NCI-H748 treated with DMSO at 0.1 percent for 48 hours (cell line): ENCODE measurements around the gene MAPK8IP3.
"Not testable (repeated sequence)": the region's sequence is repeated elsewhere in the genome, so short reads cannot be mapped to it uniquely, and the experiment has no call there.

Experiments
- DNase-seq: peaks from one replicate; lab custom pipeline; 2025; lab: John Stamatoyannopoulos, UW

Gene MAPK8IP3

DNA sequence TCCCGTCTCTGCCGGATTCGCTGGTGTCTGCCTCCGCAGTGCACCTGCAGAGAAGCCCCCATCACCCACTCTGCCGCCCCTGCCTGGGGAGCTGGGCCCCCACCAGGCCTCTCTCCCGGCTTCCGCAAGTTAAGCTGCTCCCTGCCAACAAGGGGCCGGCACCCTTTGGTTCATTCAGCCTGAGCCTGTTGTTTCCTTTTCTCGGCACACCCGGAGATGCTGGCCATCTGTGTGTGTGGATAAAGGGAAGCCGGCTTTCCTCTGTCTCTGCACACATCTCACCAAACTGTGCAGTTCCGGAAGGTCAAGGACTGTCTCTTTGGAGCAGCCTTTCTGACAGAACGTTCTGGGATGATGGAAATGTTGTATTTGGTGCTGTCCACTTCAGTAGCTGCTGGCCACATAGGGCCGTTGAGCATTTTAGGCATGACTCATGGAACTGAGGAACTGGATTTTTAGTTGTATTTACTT lies 6.8 kb downstream of the MAPK8IP3 start:
- DNase-seq, result no peak

DNA sequence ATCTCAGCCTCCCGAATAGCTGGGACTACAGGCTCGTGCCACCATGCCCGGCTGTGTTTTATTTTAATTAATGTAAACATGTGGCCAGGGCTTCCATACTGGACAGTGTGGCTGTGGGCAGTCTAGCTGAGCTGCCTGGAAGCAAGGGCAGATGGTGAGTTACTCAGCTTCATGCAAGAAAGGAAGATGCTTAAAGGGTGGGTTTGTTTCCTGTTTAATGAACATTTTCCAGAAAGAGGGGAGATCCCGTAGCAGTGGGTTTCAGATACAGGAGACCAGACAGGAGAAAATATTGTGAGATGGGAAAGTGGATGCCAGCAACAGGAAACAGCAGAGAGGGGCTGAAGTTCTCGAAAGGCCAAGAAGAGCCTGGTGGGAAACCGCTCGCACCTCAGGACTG lies 7.3 kb downstream of the MAPK8IP3 start:
- no peak for DNase-seq

DNA sequence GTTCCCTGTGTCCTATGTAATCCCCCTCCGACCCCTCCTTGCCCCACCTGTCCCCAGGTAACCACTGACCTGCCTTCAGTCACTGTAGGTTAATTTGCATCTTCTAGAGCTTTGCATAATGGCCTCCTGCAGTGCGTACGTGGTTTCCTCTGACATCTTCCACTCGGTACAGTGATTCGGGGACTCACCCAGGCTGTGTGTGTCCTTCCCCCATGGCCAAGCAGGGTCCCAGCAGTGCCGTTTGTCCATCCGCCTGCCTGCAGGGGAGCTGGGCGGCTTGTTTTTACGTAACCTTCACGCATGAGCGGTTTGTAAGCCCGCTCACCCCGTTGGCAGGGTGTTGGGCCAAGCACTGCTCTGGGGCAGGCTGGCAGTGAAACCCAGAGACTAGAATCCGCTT lies 7.9 kb downstream of the MAPK8IP3 start:
- no peak for DNase-seq

DNA sequence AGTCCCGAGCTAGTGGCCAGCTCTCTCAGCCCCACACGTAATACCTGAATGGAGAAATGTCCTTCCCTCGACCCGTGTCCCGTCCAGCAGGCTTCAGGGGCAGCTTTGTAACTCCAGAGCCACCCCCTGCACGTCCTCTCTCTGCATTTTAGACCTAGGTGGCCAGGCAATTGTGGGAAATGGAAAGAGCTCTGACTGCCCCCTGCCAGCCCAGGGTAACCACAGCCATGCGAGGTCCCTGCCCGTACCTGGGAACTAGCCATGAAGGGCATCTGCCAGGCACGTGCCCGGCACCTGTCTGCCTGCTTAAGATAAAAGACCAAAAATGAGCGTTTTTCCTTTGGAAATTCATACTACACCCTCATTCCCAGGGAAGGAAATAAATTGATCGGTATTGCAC lies 9.2 kb downstream of the MAPK8IP3 start:
- no peak for DNase-seq

DNA sequence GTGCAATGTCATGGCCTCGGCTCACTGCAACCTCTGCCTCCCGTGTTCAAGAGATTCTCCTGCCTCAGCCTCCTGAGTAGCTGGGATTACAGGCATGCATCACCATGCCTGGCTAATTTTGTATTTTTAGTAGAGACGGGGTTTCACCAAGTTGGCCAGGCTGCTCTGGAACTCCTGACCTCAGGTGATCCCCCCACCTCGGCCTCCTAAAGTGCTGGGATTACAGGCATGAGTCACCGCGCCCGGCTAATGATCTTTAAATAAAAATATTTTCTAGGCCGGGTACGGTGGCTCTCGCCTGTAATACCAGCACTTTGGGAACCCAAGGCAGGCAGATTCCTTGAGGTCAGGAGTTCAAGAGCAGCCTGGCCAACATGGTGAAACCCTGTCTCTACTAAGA lies 12.2 kb downstream of the MAPK8IP3 start:
- not testable (repeated sequence) for DNase-seq

DNA sequence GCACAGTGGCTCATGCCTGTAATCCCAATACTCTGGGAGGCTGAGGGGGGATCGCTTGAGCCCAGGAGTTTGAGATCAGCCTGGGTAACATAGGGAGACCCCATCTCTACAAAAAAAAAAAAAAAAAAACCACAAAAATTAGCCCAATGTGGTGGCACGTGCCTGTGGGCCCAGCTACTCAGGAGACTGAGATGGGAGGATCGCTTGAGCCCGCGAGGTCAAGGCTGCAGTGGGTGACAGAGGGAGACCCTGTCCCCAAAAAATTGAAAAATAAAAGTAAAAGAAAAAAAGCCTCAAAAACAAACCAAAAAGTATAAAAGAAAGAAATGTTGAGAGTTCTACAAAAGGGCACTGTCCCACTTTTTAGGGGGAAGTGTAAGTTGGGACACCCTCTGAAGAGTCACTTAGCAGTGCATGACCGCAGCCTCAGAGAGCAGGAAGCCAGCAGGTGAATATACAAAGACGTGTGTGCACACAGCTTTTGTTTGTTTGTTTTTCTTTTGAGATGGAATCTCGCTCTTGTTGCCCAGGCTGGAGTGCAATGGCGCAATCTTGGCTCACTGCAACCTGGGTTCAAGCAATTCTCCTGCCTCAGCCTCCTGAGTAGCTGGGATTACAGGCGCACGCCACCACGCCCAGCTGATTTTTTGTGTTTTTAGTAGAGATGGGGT lies 13.7 kb downstream of the MAPK8IP3 start:
- DNase-seq, result not testable (repeated sequence)

DNA sequence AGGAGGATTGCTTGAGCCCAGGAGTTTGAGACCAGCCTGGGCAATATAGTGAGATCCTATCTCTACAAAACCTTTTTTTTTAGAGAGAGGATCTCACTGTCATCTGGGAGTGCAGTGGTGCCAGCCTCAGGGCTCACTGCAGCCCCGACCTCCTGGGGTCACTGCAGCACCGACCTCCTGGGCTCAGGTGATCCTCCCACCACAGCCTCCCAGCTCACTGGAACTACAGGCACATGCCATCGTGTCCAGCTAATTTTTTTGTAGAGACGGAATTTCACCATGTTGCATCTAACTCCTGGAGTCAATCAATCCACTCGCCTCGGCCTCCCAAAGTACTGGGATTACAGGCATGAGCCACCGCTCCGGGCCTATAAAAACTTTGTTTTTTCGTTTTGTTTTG lies 15.4 kb downstream of the MAPK8IP3 start:
- no peak for DNase-seq

DNA sequence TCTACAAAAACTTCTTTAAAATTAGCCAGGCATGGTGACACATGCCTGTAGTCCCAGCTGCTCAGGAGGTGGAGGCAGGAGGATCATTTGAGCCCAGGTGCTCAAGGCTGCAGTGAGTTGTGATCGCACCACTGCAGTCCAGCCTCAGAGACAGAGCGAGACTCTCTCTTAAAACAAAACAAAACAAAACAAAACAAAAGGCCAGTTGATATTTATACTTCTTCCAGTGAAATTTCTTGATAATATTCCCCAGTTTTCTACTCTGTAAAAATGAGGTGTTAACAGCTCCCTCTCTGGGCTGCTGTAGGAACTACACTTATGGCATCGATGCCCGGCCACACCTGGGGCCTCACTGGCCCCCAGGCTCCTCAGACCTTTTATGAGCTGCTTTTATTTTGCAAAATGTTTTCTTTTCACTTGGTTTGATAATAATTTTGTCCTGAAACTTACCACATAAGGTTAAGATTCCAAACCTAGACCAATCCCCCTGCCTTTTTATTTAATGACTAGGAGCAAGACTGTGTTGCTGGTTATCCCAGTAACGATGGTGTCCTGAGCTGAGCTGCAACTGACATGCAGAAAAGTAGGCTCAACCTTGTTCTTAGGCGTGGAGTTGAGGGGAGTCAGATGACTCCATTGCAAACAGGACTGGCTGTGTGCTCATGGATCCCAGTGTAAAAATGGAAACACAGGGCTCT lies 17.6 kb downstream of the MAPK8IP3 start:
- DNase-seq, result no peak

DNA sequence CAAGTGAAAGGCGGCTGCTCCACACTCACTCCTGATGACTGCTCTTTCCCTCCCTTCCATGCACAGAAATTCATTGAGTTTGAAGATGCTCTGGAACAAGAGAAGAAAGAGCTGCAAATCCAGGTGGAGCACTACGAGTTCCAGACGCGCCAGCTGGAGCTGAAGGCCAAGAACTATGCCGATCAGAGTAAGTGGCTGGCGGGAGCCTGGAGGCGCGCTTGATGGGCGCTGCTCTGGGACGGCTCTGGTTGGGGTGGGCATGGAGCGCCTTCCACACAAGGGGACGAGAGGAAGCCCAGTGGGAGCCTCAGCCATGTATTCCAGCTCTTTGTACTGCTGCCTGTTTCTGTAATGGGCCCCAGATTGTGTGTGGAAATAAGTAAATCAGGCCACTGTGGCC lies 18.5 kb downstream of the MAPK8IP3 start:
- no peak for DNase-seq

DNA sequence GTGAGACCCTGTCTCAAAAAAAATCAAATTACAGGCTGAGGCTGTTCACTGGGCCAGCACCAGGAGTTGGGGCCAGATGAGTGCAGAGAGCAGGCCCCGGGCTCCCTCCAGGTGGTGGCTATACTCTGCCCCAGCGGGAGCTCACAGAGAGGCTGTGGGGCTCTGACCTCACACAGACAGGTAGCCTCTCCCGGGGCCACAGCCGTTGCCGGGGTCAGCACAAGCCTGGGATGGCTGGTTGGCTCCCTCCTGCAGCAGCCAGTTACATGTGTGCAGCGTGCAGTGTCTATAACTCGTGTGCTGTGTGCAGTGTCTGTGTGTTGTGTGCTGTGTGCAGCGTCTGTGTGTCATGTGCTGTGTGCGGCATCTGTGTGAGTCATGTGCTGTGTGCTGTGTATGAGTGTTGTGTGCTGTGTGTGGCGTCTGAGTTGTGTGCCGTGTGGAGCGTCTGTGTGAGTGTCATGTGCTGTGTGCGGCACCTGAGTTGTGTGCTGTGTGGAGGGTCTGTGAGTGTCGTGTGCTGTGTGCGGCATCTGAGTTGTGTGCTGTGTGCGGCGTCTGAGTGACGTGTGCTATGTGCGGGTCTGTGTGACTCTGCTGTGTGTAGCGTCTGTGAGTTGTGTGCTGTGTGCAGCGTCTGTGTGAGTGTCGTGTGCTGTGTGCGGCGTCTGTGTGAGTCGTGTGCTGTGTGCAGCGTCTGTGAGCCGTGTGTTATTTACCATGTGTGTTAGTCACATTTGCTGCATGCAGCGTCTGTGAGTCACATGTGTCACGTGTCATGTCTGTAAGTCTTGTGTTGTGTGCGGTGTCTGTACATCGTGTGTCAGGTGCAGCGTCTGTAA lies 20.9 kb downstream of the MAPK8IP3 start:
- DNase-seq, result no peak

DNA sequence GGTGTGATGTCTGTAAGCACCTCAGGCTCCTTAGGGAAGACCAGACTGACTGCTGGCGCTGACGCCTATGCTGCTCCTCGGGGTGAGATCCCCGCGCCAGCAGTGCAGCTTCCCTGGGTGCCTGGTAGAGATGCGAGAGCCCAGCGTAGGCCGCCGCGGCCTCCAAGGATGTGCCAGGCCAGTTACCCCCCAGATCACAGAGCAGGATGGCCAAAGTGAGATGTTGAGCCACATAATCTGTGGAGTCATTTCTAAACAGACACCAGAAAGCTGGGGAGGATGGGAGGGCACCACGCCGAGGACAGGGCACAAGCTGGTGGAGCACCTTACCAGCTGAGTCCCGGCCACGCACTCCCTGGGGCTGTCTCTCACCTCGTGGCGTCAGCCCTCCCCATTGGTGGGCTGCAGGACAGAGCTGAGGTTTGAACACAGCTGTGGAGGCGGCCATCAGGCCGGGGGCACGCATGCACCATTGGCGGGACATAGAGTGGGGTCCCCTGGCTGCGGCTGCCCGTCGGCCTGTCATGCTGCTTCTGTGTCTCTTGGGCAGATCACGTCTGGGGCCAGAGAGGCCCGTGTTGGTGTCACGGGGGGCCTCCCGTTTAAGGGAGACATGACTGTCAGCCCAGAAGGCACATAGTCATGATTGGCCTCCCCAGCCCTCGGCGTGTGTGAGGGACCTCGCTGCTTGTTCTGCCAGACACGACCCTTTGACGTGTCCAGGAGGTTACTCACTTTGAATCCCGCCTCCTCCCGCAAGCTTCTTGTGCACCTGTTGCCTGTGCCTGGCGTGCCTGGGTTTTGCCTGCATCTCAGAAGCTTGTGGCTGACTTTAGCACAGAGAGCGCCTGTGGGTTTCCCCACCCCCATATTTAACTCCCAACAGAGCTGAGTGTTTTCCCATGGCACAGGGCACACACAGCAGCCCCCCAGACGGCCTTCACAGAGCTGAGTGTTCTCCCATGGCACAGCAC lies 21.9 kb downstream of the MAPK8IP3 start:
- DNase-seq, result no peak

DNA sequence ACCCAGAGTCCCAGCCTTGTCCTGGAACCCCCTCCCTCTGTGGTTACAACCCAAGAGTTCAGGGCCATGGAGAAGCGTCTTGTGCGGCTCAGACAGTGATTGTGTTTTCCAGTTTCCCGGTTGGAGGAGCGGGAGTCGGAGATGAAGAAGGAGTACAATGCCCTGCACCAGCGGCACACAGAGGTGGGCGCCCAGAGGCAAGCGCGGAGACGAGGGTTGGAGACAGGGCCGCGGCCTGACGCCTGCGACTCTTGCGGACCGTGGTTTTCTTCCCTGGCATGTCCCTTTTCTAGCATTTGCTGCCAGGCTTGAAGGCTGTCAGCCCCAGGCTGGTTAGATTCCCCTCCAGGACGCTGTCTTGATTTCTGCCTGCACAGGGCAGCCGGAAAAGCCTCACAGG lies 23.0 kb downstream of the MAPK8IP3 start:
- DNase-seq, result no peak

DNA sequence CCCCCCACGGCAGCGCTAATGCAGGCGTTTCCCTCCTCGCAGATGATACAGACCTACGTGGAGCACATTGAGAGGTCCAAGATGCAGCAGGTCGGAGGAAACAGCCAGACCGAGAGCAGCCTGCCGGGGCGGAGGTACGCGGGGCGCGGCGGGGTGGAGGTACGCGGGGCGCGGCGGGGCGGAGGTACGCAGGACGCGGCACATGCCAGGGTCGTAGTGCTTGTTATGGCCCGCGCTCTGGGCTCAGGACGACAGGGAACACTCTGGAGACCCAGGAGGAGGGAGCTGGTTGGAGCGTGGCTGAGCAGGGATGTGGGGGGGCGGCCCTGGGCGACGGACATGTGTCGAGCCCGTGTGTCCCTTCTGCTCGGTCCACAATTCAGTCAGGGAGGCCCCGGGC lies 23.4 kb downstream of the MAPK8IP3 start:
- DNase-seq, result no peak

DNA sequence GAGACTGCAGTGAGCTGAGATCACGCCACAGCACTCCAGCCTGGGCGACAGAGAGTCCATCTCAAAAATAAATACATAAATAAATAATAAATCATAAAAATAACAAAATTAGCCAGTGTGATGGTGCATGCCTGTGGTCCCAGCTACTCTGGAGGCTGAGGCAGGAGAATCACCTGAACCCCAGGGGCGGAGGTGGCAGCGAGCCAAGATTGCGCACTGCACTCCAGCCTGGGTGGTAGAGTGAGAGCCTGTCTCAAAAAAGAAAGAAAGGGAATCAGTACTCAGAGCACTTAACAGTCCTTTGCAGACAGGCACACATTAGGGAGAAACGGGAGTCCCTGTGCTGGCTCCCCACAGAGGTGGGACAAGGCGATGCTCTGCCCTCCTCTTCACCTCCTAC lies 25.1 kb downstream of the MAPK8IP3 start:
- DNase-seq, result no peak

DNA sequence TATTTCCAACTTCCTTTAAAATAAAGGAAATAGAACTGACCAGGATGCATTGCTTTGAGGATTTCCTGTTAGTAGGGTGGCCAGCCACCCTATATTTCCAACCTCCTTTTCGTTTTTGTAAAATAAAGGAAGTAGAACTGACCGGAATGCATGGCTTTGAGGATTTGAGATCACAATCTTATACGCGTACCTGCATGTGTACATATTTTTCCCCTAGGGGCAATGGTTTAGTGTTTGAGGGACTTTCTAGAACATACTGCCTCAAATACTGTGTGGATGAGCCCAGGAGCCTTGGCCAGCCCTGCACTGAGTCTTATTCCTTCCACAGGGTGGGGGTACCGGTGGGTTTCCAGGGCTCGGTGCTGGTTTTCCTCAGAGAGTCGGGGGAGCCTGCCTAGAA lies 25.6 kb downstream of the MAPK8IP3 start:
- DNase-seq, result no peak

DNA sequence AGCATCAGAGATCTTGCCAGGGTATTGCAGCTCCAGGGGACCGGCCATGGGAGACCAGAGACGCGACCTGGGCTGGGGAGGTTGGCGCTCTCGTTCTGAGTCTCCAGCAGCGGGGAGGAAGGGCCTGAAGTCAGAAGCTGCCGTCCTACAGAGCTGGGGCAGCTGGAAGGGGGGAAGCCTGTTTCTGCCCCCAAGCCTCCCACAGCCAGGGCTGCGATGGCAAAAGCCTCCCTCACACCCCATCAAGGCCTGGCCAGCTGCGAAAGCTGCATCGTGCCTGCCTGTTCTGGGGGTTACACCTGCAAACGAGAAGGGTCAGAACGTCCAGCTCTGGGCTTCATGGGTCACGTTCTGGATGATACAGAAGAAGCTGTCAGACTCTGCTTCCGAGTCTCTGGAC lies 26.1 kb downstream of the MAPK8IP3 start:
- no peak for DNase-seq

DNA sequence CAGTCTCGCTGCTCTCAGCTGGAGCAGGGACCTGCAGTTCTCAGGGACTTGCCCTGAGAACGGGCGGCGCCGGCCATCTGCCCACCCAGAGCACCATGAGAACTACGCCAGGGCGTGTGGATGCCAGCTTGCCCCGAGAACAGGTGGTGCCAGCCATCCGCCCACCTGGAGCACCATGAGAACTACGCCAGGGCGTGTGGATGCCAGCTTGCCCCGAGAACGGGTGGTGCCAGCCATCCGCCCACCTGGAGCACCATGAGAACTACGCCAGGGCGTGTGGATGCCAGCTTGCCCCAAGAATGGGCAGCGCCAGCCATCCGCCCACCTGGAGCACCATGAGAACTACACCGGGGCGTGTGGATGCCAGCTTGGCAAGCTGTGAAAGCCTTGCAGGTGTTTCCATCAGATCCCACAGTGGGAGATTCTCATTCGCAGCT lies 26.6 kb downstream of the MAPK8IP3 start:
- not testable (repeated sequence) for DNase-seq

DNA sequence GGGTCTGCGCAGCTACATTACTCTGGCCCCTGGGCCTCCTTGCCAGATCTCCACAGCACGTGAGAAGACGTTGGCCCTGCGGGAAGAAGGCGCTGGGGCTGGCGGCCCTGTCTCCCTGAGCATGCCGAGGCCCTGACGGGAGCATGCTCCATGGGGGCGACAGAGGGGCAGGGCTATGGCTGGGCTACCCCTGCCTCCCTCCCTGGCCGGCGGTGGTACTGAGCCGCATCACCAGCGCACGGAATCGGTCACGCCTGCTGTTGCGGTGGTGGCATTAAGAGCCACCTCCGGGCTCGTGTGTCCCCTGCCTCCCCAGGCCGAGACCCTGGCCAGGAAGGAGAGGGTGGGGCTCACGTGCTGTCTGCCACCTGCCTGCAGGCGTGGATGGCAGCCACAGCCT lies 28.1 kb downstream of the MAPK8IP3 start:
- no peak for DNase-seq

DNA sequence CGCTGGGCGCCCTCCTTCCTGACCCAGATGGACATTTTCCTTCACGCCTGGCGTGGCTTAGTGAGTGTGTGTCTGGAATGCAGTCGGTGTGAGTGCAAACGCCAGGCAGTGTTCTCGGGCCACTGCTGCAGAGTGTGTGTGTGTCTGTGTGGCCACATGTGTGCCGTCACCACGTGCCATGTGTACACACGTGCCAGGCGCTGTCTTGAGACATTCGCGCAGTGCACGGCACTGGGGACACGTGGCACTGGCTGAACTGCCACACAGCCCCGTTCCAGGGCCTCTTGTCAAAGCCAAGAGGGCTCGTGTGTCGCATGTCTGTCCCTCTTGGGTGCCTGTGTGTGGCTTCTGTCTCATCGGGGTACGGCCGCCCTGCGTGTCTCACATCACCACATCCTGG lies 28.8 kb downstream of the MAPK8IP3 start:
- DNase-seq, result no peak

DNA sequence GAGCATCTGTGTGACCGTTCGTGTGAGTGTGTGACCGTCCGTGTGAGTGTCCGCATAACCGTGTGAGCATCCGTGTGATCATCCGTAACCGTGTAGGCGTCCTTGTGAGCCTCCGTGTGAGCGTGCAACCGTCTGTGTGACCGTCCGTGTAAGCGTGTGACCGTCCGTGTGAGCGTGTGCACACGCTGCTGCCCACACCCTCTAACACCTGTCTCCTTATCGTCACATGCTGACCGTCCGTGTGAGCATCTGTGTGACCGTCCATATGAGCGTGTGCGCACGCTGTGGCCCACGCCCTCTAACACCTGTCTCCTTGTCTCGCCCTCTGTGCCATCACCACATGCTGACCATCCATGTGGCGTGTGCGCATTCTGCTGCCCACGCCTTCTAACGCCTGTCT lies 34.2 kb downstream of the MAPK8IP3 start:
- DNase-seq, result no peak

DNA sequence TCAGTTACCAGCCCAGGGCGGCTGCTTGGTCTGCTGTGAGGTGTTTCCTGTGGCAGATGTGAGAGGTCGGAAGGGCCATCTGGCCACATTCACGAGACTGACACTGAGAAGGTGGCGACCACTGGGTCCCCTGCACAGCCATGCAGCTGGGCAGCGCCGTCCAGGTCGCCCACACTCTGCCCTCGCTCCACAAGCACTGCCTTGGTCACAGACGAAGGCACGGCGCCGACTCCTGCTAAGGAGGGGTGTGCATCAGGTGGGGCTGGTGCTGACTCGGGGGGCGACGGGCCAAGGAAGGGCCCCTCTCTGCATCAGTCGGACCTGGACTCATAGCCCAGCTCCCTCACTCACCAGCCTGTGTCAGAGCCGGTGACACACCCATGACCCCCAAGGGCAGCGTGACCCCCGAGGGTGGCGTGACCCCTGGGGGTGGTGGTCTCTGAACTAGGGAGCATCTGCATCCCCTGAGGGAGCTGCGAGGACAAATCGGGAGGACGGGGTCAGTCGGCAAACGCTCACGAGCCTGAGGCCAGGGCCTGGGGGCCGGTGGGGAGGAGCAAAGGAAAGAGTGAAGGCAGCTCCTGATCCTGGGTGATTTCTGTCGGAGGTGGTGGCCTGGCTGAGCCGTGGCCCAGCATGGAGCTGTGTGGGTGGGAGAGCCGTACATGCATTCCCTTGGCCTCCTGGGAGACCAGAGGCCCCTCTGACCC lies 34.9 kb downstream of the MAPK8IP3 start:
- DNase-seq, result no peak
